ENCODE measurements around the gene NHEJ1.

DNA sequence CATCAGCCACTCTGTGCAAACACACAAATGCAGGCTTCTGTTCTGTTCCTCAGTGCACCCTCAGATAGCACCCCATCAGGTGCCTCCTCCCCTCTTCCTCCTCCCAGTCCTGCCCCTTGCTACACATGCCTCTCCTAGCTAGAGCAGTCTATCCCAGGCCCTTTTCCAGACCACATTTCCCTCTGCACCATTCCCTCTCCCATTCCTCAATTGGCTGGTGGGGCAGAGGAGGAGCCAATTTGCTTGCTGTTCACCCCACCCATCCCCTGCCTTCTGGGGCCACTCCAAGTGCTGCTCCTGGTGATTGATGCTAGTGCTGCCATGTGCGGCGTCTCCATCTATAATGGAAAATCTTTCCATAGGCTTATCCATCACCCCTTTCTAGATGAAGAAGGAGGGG is 124.7 kb downstream of the NHEJ1 start:
- TF ChIP-seq EP300 (IDR thresholded peaks at IDR 0.05) (no peak), POLR2A (IDR thresholded peaks at IDR 0.05) (no peak)
- TF ChIP-seq, protein P1, sequence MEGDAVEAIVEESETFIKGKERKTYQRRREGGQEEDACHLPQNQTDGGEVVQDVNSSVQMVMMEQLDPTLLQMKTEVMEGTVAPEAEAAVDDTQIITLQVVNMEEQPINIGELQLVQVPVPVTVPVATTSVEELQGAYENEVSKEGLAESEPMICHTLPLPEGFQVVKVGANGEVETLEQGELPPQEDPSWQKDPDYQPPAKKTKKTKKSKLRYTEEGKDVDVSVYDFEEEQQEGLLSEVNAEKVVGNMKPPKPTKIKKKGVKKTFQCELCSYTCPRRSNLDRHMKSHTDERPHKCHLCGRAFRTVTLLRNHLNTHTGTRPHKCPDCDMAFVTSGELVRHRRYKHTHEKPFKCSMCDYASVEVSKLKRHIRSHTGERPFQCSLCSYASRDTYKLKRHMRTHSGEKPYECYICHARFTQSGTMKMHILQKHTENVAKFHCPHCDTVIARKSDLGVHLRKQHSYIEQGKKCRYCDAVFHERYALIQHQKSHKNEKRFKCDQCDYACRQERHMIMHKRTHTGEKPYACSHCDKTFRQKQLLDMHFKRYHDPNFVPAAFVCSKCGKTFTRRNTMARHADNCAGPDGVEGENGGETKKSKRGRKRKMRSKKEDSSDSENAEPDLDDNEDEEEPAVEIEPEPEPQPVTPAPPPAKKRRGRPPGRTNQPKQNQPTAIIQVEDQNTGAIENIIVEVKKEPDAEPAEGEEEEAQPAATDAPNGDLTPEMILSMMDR (IDR thresholded peaks at IDR 0.05), result no peak
